IPS-18a (cell line): ENCODE data around the gene CCDC69.

ENCODE experiments used
- H3K27ac ChIP-seq: one replicate; pipeline ENCODE4 v1.5.1; 2013; ENCODE audit warnings: low read length
- H3K27me3 ChIP-seq: one replicate; pipeline ENCODE4 v1.6.1; 2013; ENCODE audit warnings: mild to moderate bottlenecking, low read length; ENCODE audit not compliant: control insufficient read depth, insufficient read depth
- H3K36me3 ChIP-seq: one replicate; pipeline ENCODE4 v1.6.1; 2013; ENCODE audit warnings: low read depth, low read length; ENCODE audit not compliant: control insufficient read depth
- H3K4me1 ChIP-seq: one replicate; pipeline ENCODE4 v1.6.1; 2013; ENCODE audit warnings: low read depth, low read length; ENCODE audit not compliant: control insufficient read depth
- H3K4me3 ChIP-seq: one replicate; pipeline ENCODE4 v1.5.1; 2013; ENCODE audit warnings: low read length
- H3K9ac ChIP-seq: one replicate; pipeline ENCODE4 v1.6.1; 2013; ENCODE audit warnings: mild to moderate bottlenecking, low read length, moderate library complexity
- H3K9me3 ChIP-seq: one replicate; pipeline ENCODE4 v1.6.1; 2013; ENCODE audit warnings: low read depth, low read length; ENCODE audit not compliant: control insufficient read depth

The CCDC69 gene

GRCh38 chr5:151173711-151174611, 49.9 kb downstream of the CCDC69 start:
- Histone ChIP-seq H3K9ac (no peak overlapping the region), H3K9me3 (no peaks in the 10 kb centered on the region), H3K4me1 (no peaks in the 10 kb centered on the region), H3K27ac (no peak overlapping the region), H3K4me3 (no peak overlapping the region), H3K36me3 (no peaks in the 10 kb centered on the region), H3K27me3 (no peaks in the 10 kb centered on the region)

GRCh38 chr5:151171529-151171928, 52.4 kb downstream of the CCDC69 start:
- Histone ChIP-seq H3K9ac (no peak overlapping the region), H3K4me1 (no peaks in the 10 kb centered on the region), H3K27ac (no peak overlapping the region), H3K9me3 (no peaks in the 10 kb centered on the region), H3K27me3 (no peaks in the 10 kb centered on the region), H3K36me3 (no peaks in the 10 kb centered on the region), H3K4me3 (no peak overlapping the region)

- Histone ChIP-seq H3K36me3 (no peaks in the 10 kb centered on the region), H3K4me1 (no peaks in the 10 kb centered on the region), H3K9ac (no peak overlapping the region), H3K27me3 (no peaks in the 10 kb centered on the region), H3K9me3 (no peaks in the 10 kb centered on the region), H3K27ac (no peak overlapping the region), H3K4me3 (no peak overlapping the region)
Observed at GRCh38 chr5:151168602-151169344, 55.1 kb downstream of the CCDC69 start.

GRCh38 chr5:151167022-151167421, 56.9 kb downstream of the CCDC69 start:
- Histone ChIP-seq H3K27ac (no peak overlapping the region), H3K4me1 (no peaks in the 10 kb centered on the region), H3K9me3 (no peaks in the 10 kb centered on the region), H3K27me3 (no peaks in the 10 kb centered on the region), H3K9ac (no peak overlapping the region), H3K4me3 (no peak overlapping the region), H3K36me3 (no peaks in the 10 kb centered on the region)

GRCh38 chr5:151164687-151165392, 59.1 kb downstream of the CCDC69 start:
- H3K4me3 ChIP-seq, result no peak overlapping the region
- no peaks in the 10 kb centered on the region for H3K27me3 ChIP-seq
- H3K9ac ChIP-seq, result no peak overlapping the region
- no peaks in the 10 kb centered on the region for H3K4me1 ChIP-seq
- no peaks in the 10 kb centered on the region for H3K9me3 ChIP-seq
- no peaks in the 10 kb centered on the region for H3K36me3 ChIP-seq
- no peak overlapping the region for H3K27ac ChIP-seq

- Histone ChIP-seq H3K27ac (no peak overlapping the region), H3K4me3 (no peak overlapping the region), H3K27me3 (peaks cover 11% of the 10 kb centered on the region), H3K9ac (no peak overlapping the region), H3K36me3 (no peaks in the 10 kb centered on the region), H3K9me3 (no peaks in the 10 kb centered on the region), H3K4me1 (peaks cover 10% of the 10 kb centered on the region)
Observed at GRCh38 chr5:151162776-151163175, 61.1 kb downstream of the CCDC69 start.

GRCh38 chr5:151159649-151160373, 64.1 kb downstream of the CCDC69 start:
- Histone ChIP-seq H3K4me1 (peaks cover 16% of the 10 kb centered on the region), H3K36me3 (no peaks in the 10 kb centered on the region), H3K27ac (no peak overlapping the region), H3K9me3 (no peaks in the 10 kb centered on the region), H3K4me3 (no peak overlapping the region), H3K27me3 (peaks cover 12% of the 10 kb centered on the region), H3K9ac (no peak overlapping the region)

GRCh38 chr5:151158287-151158661, 65.6 kb downstream of the CCDC69 start:
- H3K9ac ChIP-seq, result peak overlapping the region; percentile 60
- H3K9me3 ChIP-seq, result no peaks in the 10 kb centered on the region
- H3K27me3 ChIP-seq, result peaks cover 12% of the 10 kb centered on the region
- no peak overlapping the region for H3K27ac ChIP-seq
- H3K4me1 ChIP-seq, result peaks cover 16% of the 10 kb centered on the region
- no peaks in the 10 kb centered on the region for H3K36me3 ChIP-seq
- peak overlapping the region; percentile 81 for H3K4me3 ChIP-seq

- H3K36me3 ChIP-seq, result no peaks in the 10 kb centered on the region
- peak within 1 kb of the TSS; percentile 81 for H3K4me3 ChIP-seq
- peak within 1 kb of the TSS; percentile 60 for H3K9ac ChIP-seq
- H3K27ac ChIP-seq, result no peak within 1 kb of the TSS
- peaks cover 16% of the 10 kb centered on the region for H3K4me1 ChIP-seq
- peaks cover 12% of the 10 kb centered on the region for H3K27me3 ChIP-seq
- no peaks in the 10 kb centered on the region for H3K9me3 ChIP-seq
Observed at GRCh38 chr5:151157426-151158286, 66.2 kb downstream of the CCDC69 start, which contains the start of gene ANXA6. ANXA6 (minus strand) TSS chr5:151157779; CDS start chr5:151147901, 9,878 bp downstream.
